GM20431 (cell line): ENCODE results near the gene ZC3H18.

ENCODE experiments used
- in situ Hi-C: fragments of 300-500 bp; cut with MseI, MboI; formaldehyde crosslinking; loops from one replicate; pipeline ENCODE4 v1.15.0; 2020; ENCODE audit warnings: low sequenced_read_pairs; ENCODE audit not compliant: unreplicated experiment

Gene ZC3H18

DNA sequence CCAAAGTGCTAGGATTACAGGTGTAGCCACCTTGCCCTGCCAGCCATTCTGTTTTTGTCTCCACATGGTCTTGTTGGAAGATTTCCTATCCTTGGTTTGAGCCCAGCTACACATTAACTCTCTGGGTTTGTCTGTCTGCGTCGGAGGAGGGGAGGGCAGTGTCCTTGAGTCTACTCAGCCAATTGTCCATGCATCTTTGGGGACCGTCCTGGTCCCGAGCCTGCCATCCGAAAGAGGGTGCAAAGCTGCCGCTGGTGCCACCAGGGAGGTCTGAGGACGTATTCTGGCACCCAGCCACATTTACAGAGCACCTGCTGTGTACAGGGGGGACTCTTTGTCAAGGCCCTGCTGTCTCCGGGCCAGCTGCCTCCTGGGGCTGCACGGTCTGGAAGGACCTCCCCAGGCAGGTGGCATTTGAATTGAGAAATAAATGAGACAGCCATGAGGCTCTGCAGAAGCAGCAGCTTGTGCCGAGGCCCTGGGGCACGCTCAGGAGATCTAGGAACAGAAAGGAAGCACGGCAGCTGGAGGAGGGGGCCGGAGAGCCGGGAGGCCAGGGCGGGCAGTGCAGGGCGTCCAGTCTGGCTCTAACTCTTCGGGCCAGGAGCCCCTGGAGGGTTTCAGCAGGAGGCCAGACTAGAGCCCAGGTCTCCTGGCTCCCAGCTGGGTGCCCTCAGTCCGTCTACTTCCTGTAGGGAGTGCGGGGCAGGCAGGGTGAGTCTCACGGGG, 79.2 kb downstream of the ZC3H18 start:
- in situ Hi-C loops, result no loop called here

DNA sequence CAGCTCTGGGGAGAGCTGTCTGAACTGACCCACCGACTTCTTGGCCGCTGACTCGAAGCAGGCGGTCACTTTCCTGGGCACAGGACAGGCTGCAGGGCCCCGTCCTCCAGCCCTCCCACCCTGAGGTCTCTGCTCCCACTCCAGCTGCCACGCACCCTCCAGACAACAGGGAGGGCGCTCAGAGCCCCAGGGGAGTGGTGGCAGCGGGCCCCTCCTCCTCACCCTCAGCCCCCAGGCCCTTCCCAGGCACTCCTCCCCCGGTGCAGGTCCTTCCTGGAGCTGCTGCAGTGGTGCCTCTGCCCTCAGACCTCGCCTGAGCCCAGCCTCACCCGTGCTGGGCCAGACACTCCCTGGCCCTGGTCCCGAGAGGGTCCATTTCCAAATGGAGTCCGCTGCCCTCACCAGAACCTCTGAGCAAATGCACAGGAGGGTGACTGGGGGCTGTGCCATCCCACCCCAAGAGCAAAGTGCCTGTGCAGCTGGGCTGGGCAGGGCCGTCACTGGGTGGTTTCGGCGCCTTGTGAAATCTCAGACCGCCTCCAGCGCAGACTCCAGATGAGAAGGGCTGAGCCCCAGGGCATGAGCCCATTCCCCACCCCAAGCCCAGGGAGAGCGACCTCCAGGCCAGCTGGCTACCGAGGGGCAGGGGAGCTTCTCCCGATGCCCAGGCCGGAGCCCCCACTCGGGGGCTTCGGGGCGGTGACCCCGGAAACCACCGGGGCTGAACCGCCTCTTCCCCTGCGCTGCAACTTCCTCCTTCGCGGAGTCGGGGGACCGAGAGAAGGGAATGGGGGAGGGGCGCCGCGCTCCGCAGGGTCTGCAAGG, 79.9 kb downstream of the ZC3H18 start:
- in situ Hi-C loops, result no loop called here

DNA sequence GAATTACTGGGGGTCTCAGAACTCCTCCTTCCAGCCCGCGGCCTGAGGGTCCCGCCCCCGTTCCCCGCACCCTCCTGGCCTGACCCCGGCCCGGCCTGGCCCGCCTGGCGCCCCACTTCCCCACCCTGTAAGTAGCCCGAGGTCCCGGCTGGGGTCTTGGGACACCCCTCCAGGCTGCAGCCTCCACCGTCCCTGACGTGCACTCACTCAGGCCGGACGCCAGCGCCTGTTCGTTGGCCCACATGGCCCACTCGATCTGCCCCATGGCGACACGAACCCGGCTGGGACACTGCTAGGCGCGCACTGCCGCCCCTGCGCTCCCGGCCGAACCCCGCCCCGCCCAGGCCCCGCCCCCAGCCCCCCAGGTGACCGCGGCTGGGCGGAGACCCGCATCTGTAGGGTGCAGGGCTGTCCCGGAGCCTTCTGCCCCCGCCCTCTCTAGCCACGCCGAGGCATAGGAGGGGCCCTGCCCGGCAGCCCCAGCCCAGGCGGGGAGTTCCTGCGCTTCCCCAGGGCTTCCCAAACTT, 80.6 kb downstream of the ZC3H18 start, which contains the start of gene CYBA:
CYBA (minus strand) TSS at position 305 of the 527 bp plus-strand sequence; CDS start at position 265, 40 bp downstream.
- in situ Hi-C loops, result no loop called here

DNA sequence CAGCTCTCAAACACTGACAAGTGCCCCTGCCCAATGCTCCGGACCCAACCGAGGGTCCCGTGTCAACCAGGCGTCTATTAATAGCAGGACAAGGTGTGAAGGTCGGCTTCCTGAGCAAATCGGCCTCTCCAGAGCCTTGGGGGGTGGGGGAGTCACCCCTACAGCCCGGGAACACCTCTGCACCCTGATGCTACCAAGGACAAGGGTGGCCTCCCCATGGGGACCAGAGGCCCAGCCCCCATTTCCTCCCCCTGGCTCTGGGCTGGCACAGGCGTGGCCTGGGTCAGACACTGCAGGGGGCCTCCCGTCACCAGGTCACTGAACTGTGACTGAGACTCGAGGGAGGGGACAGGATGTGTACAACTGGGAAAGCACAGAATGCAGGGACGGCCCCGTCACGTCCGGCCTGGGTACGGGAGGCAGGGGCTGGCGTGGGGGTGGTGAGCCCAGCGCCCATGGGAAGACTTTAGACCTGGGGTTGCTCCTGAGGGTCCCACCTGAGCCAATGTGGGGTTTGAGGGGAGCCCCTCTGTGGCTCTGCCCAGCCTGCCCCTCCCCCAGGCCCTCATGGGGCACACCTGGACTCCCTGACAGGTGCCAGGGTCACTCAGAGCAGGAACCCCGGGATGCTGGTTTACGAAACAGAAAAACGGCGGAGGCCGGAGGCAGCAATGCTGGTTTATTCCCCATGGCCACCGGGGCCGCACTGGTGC, 81.2 kb downstream of the ZC3H18 start:
- in situ Hi-C loops, result no loop called here

DNA sequence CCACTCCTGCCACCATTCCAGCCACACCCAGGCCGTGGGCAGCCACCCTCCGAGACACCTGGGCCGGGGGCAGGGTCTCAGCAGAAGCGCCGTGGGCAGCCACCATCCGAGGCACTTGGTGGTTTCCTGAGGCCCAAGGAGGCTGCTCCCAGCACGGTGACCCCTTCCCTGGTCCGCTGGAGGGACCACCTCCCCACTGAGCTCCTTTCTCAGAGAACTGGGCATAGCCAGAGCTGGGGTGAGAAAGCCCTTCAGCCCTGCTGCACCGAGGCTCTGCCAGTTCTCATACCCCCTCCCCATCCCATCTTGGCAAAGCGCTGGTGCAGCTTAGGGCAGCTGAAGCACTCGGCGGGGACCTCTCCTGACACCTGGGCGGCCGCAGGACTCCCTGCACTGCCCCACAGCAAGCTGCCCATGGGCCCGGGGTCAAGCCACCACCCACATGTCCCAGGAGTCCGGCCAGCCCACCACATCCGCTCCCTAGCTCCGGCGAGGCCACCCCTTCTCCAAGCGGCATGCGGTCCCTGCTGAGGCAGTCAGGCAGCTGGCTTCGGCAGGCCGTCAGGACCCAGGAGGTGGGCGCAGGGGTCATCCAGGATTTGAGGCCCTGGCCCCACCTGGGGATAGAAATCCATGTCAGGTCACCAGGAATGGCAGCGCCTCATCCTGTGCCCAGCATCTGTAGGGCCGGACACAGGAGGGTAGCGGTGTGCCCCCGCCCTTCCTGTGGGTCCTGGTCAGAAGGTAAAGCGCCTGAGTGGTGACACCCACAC, 82.0 kb downstream of the ZC3H18 start:
- in situ Hi-C loops, result no loop called here

DNA sequence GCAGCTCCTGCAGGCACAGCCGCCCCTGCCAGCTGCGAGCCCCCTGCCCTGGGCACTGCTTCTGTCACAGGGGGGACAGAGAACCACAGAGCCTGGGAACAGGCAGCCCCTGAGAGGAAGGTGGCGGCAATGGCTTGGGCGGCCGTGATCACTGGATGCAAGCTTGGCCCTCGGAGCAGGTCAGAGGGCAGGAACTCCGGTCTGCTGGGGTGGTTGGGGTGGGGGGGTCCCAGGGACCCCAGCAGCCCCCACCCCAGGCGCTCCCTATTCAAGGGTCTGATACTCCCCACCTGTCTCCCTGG, 82.5 kb downstream of the ZC3H18 start:
- in situ Hi-C loops, result no loop called here

DNA sequence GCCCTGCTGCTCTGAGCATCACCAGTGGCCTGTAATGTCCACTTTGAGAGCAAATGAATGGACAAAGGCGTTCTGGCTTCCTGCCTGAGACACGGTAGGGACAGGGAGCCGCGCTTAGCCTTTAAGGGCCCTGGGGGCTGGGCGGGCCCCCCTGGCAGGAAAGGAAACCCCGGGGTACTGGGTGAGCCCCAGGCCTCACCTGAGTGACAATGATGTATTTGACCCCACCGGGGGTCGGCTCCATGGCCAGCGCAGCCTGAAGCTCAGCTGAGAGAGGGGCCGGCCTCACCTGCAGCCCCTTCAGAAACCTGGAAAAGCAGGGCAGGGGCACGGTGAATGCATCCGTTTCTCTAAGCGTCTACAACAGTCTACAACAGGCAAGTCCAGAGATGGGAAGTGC, 82.9 kb downstream of the ZC3H18 start:
- in situ Hi-C loops, result no loop called here

DNA sequence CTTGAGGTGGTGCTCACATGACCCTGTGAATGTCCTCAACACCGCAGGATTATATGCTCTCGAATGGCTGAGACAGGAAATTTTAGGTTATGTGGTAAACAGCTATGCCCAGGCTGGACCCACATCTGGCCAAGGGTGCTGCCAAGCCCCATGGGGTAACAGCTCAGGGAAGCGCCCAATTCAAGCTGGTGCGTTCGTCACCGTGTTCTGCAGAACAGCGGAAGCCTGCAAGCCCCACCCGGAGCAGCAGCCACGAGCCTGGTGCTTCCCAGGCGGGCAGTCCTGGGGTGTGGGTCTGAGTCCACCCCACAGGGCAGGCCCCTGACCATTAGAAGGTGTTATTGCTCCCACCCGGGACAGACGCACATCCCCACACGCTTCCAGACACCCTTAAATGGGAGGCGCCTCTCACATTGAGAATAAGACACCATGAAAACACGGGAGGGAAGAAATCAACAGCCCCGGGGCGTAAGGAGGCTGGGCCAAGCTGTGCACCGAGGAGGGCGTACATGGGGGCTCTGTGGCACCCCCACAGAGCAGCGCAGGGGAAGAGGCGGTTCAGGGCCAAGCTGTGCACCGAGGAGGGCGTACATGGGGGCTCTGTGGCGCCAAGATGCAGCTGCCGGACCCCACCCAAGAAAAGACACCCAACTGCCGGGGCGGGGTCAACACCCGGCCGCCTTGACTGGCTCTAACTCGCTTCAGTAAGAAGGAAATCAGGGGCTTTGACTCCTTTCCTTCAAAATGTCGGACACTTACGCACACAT, 83.6 kb downstream of the ZC3H18 start:
- in situ Hi-C loops, result no loop called here

DNA sequence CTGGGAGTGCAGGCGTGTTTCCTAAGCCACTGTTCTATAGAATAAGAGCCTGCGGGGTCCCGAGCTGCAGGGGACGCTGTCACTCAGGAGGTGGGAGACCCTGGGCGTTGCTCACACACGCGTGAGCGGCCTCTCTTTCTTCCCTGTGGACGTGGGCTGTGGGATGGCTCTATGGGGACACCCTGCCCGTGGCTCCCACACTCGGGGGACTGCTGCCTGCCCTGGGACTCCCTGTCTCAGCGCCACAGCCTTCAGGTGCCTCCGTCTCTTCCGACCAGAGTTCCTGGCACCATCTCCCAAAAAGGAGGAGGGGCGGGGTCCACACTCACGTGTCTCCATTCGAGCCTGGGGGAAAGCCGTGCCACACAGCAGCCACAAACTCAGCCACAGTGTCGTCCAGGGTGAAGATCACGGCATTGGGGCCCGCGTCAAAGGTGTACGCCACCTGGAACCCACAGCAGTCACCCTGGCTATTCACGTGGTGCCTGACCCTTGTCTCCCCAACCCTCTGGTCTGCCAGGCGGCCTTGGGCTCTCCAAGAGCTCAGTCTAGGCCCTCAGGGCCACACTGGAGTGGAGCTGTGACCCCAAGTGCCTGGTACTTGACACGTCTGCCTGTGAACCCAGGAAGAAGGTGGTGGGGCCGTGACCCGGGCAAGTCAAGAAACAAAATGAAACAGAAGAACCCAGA, 84.3 kb downstream of the ZC3H18 start:
- in situ Hi-C loops, result no loop called here

DNA sequence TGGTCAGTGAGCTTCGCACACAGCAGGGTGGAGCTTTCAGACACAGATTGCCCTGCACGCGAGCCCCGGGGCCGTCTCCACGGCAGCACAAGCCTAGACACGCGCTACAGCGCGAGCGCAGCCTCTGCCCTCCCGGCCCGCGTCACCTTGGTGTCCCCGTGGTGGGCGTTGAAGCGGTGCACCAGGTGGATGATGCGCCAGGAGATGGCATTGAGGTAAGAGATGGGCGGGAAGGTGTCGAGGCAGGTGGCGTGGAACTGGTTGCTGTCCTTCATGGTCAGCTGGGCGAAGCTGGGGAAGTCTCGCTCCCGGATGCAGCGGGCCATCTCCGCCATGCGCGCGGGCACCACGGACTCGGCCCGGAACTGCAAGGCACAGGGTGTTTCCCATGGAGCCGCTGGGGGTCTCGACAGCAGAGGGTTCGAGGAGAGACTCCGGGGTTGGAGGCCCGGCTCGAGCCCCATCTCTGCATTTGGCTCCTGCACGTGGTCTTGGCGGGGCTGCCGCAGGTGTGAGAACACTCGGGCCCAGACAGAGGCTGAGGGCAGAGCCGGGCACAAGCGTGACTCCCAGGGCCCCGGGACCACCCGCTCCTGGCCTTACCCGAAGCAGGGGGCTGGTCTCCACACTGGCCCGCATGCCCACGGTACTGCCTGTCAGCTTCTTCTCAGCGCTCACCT, 85.0 kb downstream of the ZC3H18 start:
- in situ Hi-C loops, result no loop called here

DNA sequence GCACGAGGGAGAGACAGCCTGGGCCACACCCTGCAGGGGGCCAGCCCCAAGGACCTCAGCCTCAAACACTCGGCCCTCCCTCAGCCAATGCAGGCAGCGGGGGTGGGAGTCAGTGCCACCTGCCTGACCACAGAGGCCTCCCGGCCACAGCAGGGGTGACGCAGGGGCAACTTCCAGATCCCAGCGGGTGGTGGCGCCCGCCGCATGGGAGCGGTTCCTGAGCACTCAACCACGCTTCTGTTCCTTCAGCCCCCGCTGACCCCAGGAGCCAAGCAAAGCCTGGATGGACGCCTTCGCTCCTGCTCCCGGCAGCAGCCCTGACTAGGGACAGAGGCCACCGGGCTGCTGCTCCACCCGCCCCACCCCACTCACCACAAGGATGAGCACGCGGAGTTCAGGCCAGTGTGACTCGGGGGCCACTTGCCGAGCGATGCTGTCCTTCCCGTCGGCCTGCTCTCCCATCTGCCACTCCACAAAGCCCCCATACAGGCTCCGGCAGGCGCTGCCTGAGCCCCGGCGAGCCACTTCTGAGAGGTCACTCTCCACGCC, 85.6 kb downstream of the ZC3H18 start:
- in situ Hi-C loops, result no loop called here

DNA sequence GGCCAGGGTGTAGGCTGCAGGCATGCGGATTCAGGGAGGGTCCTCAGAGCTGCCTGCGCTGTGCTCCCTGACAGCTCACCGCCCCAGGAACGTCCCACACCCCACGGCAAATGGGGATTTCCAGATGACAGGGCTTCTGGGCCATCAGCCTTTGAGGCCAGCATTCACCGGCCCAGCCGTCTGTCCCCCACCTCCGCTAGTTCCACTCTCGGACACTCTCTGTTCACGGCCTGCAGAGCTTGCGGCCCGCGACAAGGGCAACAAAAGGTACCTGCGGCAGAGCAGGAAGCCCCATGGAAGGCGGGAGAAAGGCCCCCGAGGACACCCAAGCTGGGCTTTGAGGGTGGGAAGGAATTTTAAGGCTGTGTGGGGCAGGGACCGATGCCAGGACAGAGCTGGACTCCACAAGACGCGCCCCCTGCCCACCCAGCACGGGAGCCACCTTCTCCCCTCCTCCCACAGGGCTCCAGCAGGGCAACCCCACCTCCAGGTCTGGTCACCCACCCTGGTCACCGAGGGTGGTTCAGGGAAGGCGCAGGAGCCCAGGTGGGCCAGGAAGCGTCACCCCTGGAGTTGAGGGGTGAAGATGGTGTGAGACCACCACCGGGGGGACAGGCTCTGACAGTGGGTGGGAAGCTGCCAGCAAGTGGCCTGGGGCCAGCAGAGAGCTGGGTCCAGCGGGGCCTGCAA, 86.2 kb downstream of the ZC3H18 start:
- in situ Hi-C loops, result no loop called here

DNA sequence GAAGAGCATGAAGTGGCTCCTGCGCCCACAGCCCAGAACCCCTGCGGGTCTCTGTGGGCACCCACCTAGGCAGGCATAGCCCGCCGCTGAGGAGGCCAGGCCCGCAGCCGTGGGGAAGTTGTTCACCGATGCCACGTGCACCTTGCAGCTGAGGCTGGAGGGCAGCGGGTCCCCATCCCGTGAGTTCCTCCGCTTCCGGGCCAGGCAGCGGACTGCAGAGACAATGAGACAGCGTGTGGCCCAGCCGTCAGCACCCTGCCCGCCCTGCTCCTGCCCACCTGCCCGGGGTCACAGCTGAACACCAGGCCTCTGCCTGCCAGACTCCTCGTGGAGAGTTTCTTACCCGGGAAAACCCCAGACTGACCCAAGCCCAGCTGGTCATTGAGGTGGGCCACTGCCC, 87.2 kb downstream of the ZC3H18 start:
- in situ Hi-C loops, result no loop called here

DNA sequence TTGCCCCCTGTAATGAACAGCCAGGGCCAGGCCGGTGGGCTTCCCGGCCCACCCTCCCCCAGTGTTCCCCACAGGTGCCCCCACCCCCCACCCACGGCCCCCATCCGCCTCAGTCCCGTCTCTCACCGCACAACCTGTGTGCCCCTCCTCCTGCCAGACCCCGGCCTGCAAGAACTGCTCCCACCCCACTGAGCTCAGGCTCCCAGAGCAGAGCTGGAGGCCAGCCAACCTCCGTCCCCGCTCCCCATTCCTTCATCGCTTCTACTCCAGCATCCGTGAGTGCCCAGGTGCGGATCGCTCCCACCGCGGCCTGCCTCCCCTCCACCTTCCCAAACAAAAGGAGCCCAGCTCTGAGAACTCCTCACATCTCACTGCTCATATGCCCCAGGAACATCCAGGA, 88.5 kb downstream of the ZC3H18 start:
- in situ Hi-C loops, result no loop called here

DNA sequence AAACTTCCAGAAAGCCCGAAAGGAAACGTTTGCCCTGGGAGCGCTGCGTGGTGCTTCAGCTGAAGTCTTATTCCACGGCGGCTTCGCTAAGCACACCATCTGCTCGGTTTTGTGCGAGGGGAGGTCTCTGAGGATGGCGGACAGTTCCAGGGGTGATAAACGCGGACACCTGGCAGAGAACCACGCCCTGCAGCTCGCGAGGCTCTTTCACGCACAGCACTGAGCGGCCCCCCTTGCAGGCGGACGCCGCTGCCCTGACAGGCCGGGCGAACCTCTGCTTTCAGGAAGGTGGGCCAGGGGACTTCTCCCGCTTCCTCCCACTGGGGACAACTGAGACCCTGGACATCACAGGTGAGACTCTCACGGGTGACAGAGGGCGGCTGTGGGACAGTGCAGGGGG, 89.0 kb downstream of the ZC3H18 start:
- in situ Hi-C loops, result no loop called here

DNA sequence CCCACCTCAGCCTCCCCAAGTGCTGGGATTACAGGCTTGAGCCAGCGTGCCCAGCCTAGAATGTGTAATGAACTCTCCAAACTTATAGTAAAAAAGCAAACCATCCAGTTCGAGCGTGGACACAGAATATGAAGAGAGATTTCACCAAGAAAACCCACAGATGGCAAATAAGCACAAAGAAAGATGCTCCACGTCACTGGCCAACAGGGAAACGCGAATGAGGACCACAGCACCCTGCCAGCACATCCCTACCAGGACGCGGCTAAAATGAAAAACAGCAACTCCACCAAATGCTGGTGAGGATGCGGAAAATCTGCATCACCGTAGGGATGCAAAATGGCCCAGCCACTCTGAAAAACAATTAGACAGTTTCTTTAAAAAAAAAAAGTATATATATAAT, 91.3 kb downstream of the ZC3H18 start:
- in situ Hi-C loops, result no loop called here

DNA sequence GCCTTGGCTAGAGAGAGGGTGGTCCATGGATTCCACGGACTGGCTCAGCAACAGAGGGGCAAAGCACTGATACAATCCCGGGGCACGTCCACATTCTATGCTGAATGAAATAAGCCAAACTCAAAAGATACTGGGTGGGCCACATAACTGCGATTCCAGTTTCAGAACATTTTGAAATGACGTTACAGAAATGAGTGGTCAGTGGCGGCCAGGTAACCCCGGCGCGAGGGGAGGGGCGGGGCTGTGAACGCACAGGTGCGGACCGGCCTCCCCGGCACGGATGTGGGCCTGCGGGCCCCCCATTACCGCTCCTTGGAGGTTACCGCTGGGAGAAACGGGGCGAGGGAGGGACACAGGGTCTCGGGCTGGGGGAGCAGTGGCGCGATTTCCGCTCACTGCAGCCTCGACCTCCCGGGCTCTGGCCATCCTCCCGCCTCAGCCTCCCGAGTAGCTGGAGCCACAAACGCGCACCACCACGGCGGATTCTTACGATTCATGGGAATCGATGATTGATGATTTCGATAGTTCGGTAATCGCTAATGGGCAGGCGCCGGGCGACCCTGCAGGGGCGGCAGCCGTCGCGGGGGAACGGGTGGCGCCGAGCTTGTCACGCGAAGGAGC, 92.1 kb downstream of the ZC3H18 start:
- in situ Hi-C loops, result no loop called here
